OCI-LY3 (cell line): ENCODE measurements around the gene BOC.

Experiments
- H2AFZ ChIP-seq: fragments of 200-600, 300-600 bp; shearing (Covaris generic); 2 replicates; pipeline ENCODE4 v1.6.0; 2014; ENCODE audit warnings: antibody characterized with exemption, low read depth, low read length
- H3K27ac ChIP-seq: fragments of 200-600, 300-600 bp; sonication (generic); 2 replicates; pipeline ENCODE4 v1.5.1; 2014; ENCODE audit warnings: mild to moderate bottlenecking, low read length, moderate library complexity, mixed read lengths
- H3K27me3 ChIP-seq: fragments of 200-600, 300-600 bp; sonication (generic); 2 replicates; pipeline ENCODE4 v1.6.1; 2014; ENCODE audit warnings: low read depth, low read length, mixed read lengths
- H3K36me3 ChIP-seq: fragments of 200-600, 300-600 bp; sonication (generic); replicated peaks from 2 replicates; pipeline ENCODE3; 2014; ENCODE audit warnings: low read depth, low read length, mixed read lengths
- H3K4me1 ChIP-seq: fragments of 300-600, 200-600 bp; sonication (generic); 2 replicates; pipeline ENCODE4 v1.6.1; 2014; ENCODE audit warnings: low read length, mixed read lengths
- H3K4me2 ChIP-seq: fragments of 200-600, 300-600 bp; sonication (generic); 2 replicates; pipeline ENCODE4 v1.6.1; 2014; ENCODE audit warnings: low read length, mixed read lengths
- H3K4me3 ChIP-seq: fragments of 300-600, 200-600 bp; sonication (generic); 2 replicates; pipeline ENCODE4 v1.5.1; 2014; ENCODE audit warnings: antibody characterized with exemption, mild to moderate bottlenecking, low read length, moderate library complexity
- H3K79me2 ChIP-seq: fragments of 300-600, 200-600 bp; shearing (Covaris generic); 2 replicates; pipeline ENCODE4 v1.6.1; 2014; ENCODE audit warnings: mild to moderate bottlenecking, low read length, mixed read lengths
- H3K9ac ChIP-seq: fragments of 300-600, 200-600 bp; shearing (Covaris generic); 2 replicates; pipeline ENCODE4 v1.6.0; 2014; ENCODE audit warnings: mild to moderate bottlenecking, low read length, moderate library complexity
- H3K9me3 ChIP-seq: fragments of 200-600, 300-600 bp; shearing (Covaris generic); 2 replicates; pipeline ENCODE4 v1.6.1; 2014; ENCODE audit warnings: low read length, mixed read lengths; ENCODE audit not compliant: insufficient read depth
- H4K20me1 ChIP-seq: fragments of 200-600, 300-600 bp; sonication (generic); 2 replicates; pipeline ENCODE4 v1.6.1; 2016; ENCODE audit warnings: low read length, mixed read lengths; ENCODE audit not compliant: insufficient read depth
- CTCF ChIP-seq: fragments of 200-600, 300-600 bp; sonication (generic); IDR thresholded peaks from 2 replicates; pipeline ENCODE4 v1.5.1; 2014; ENCODE audit warnings: antibody characterized with exemption, low read length, low read depth
- EZH2phosphoT487 ChIP-seq: fragments of 200-600 bp; shearing (Covaris generic); IDR thresholded peaks from 2 replicates; pipeline ENCODE4 v1.6.1; 2018; ENCODE audit warnings: antibody characterized with exemption, mixed run types, low read depth

The BOC gene

GRCh38 chr3:113183748-113184661 is 27.4 kb upstream of the BOC start:
- Histone ChIP-seq H3K36me3 (no peaks in the 10 kb centered on the region), H3K9me3 (0 out of 2 replicates have a peak, but pooled peaks cover 2% of the 10 kb centered on the region), H3K4me2 (no peak overlapping the region), H3K79me2 (no peaks in the 10 kb centered on the region), H3K4me1 (no peaks in the 10 kb centered on the region), H3K9ac (no peak overlapping the region), H4K20me1 (no peaks in the 10 kb centered on the region), H3K27me3 (no peaks in the 10 kb centered on the region; the same call in 1 of the 2 replicates), H3K4me3 (no peak overlapping the region), H2AFZ (no peak overlapping the region), H3K27ac (no peak overlapping the region)
- TF ChIP-seq EZH2phosphoT487 (no peak), CTCF (no peak)

- Histone ChIP-seq H3K4me2 (no peak overlapping the region), H3K79me2 (no peaks in the 10 kb centered on the region), H4K20me1 (no peaks in the 10 kb centered on the region), H3K27me3 (no peaks in the 10 kb centered on the region; the same call in 1 of the 2 replicates), H3K4me1 (no peaks in the 10 kb centered on the region), H2AFZ (no peak overlapping the region), H3K27ac (no peak overlapping the region), H3K9me3 (peaks cover 7% of the 10 kb centered on the region; the same call in 1 of the 2 replicates), H3K9ac (no peak overlapping the region), H3K4me3 (no peak overlapping the region), H3K36me3 (no peaks in the 10 kb centered on the region)
- no peak for TF ChIP-seq EZH2phosphoT487
- no peak for TF ChIP-seq CTCF
Measured at GRCh38 chr3:113185194-113185835, 26.0 kb upstream of the BOC start.

- TF ChIP-seq EZH2phosphoT487 = no peak
- no peak for TF ChIP-seq CTCF
- Histone ChIP-seq H3K79me2 (no peaks in the 10 kb centered on the region), H3K27ac (no peak overlapping the region), H3K4me3 (no peak overlapping the region), H3K4me2 (no peak overlapping the region), H3K9ac (no peak overlapping the region), H4K20me1 (no peaks in the 10 kb centered on the region), H3K27me3 (no peaks in the 10 kb centered on the region; the same call in 1 of the 2 replicates), H3K4me1 (no peaks in the 10 kb centered on the region), H2AFZ (no peak overlapping the region), H3K36me3 (no peaks in the 10 kb centered on the region), H3K9me3 (peaks cover 7% of the 10 kb centered on the region; the same call in 1 of the 2 replicates)
Measured at GRCh38 chr3:113186566-113186965, 24.8 kb upstream of the BOC start.

- Histone ChIP-seq H3K27ac (no peak overlapping the region), H3K4me2 (no peak overlapping the region), H2AFZ (no peak overlapping the region), H3K9ac (no peak overlapping the region), H3K4me3 (no peak overlapping the region), H3K36me3 (no peaks in the 10 kb centered on the region), H3K79me2 (no peaks in the 10 kb centered on the region), H3K4me1 (no peaks in the 10 kb centered on the region), H3K9me3 (peaks cover 7% of the 10 kb centered on the region; the same call in 1 of the 2 replicates), H3K27me3 (no peaks in the 10 kb centered on the region), H4K20me1 (no peaks in the 10 kb centered on the region)
- TF ChIP-seq EZH2phosphoT487 (no peak), CTCF (no peak)
Measured at GRCh38 chr3:113193288-113193687, 18.1 kb upstream of the BOC start.
